PFSK-1 (cell line): ENCODE data around the gene MYO1E.

Source experiments
- FOXP2 ChIP-seq: optimal IDR thresholded peaks from 2 replicates; pipeline ENCODE3; 2011; ENCODE audit warnings: borderline replicate concordance, control low read depth, inconsistent platforms; ENCODE audit not compliant: insufficient read depth; ENCODE audit errors: extremely low read length, extremely low read depth
- POLR2AphosphoS5 ChIP-seq: IDR thresholded peaks from 2 replicates; pipeline ENCODE4 v1.6.1; 2012; ENCODE audit warnings: low read depth, mild to moderate bottlenecking, control low read depth, low read length, moderate library complexity
- SIN3A ChIP-seq: IDR thresholded peaks from 2 replicates; pipeline ENCODE4 v1.6.1; 2012; ENCODE audit warnings: mild to moderate bottlenecking, low read length, moderate library complexity, borderline replicate concordance; ENCODE audit not compliant: insufficient read depth
- TAF1 ChIP-seq: IDR thresholded peaks from 2 replicates; pipeline ENCODE4 v1.6.1; 2012; ENCODE audit warnings: low read length, control low read depth, borderline replicate concordance; ENCODE audit not compliant: insufficient read depth
- TF ChIP-seq, protein P1 (sequence below), 2 experiments: IDR thresholded peaks; 2 replicates each; pipeline versions ENCODE4 v1.6.1 to v1.8.0; 2011 to 2012; ENCODE audit warnings: low read depth in 2 of 2, low read length in 2 of 2, control low read depth in 1 of 2, inconsistent platforms in 1 of 2, mild to moderate bottlenecking in 1 of 2, moderate library complexity in 1 of 2; ENCODE audit not compliant: insufficient read depth in 1 of 2

The MYO1E gene

GRCh38 chr15:59255680-59256336 is 116.9 kb downstream of the MYO1E start:
- TF ChIP-seq, protein P1, sequence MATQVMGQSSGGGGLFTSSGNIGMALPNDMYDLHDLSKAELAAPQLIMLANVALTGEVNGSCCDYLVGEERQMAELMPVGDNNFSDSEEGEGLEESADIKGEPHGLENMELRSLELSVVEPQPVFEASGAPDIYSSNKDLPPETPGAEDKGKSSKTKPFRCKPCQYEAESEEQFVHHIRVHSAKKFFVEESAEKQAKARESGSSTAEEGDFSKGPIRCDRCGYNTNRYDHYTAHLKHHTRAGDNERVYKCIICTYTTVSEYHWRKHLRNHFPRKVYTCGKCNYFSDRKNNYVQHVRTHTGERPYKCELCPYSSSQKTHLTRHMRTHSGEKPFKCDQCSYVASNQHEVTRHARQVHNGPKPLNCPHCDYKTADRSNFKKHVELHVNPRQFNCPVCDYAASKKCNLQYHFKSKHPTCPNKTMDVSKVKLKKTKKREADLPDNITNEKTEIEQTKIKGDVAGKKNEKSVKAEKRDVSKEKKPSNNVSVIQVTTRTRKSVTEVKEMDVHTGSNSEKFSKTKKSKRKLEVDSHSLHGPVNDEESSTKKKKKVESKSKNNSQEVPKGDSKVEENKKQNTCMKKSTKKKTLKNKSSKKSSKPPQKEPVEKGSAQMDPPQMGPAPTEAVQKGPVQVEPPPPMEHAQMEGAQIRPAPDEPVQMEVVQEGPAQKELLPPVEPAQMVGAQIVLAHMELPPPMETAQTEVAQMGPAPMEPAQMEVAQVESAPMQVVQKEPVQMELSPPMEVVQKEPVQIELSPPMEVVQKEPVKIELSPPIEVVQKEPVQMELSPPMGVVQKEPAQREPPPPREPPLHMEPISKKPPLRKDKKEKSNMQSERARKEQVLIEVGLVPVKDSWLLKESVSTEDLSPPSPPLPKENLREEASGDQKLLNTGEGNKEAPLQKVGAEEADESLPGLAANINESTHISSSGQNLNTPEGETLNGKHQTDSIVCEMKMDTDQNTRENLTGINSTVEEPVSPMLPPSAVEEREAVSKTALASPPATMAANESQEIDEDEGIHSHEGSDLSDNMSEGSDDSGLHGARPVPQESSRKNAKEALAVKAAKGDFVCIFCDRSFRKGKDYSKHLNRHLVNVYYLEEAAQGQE (IDR thresholded peaks at IDR 0.05; ENCODE audit: insufficient read depth in 1 of 2, low read depth in 2 of 2, low read length in 2 of 2): no peak
- TF ChIP-seq SIN3A (no peak), FOXP2 (no peak), POLR2AphosphoS5 (no peak), TAF1 (no peak)

- TF ChIP-seq POLR2AphosphoS5 (no peak), SIN3A (no peak), FOXP2 (no peak), TAF1 (no peak)
- TF ChIP-seq, protein P1 (IDR thresholded peaks at IDR 0.05; ENCODE audit: insufficient read depth in 1 of 2, low read depth in 2 of 2, low read length in 2 of 2): no peak
These were observed 120.5 kb downstream of the MYO1E start for GRCh38 chr15:59252137-59252536.

DNA sequence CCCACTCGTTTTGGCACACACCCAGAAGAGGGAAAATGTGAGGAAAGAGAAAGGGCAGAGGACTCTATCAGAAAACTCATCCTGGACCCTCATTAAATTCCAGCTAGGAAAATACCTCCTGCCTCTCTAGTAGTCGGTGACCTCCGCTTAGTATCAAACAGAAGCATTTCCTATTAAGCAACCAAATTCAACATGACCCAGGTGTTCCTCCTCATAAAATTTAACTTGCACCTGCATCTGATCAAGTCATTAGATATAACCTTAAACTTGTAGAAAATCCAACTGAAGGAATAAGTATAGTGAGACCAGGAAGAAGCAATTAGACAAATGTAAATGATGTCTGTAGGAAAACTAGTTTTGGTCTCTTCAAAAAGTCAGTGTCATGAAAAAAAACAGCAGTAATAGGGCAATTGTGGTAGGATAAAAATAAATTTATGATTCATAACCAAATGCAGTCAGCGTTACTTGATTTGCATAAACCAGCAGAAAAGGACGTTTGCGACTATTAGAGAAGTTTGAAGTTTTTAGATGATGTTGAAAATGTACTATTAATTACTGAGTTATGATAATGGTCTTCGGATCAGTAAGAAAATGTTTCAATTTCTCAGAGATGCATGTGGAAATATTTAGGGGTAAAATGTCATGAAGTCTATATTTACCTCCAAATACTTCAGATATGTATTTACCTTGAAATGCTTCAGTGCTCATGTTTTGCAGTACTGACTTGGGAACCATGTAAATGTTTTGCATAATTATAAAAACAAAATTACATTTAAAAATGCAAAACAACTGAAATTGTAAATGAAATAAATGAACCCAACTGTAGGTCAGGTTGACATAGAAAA is 121.4 kb downstream of the MYO1E start:
- TF ChIP-seq, protein P1 (IDR thresholded peaks at IDR 0.05; ENCODE audit: insufficient read depth in 1 of 2, low read depth in 2 of 2, low read length in 2 of 2): no peak
- no peak for TF ChIP-seq SIN3A

DNA sequence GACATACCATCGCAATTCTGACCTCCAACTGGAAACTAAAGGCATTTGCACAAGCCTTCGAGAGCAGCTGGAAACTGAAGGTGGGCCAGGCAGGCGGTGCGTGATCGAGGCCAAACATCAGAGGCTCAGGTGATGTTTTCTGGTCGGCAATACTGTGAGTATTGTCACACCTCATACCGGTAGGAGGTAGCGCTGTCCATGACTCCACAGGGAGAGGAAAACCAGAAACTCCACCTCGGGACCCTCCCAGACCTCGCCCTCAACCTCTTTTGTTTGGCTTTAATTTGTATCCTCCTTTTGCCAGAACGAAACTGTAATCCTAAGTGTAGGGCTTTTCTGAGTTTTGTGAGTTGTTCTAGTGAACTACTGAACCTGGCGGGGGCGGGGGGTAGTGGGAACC is 122.4 kb downstream of the MYO1E start:
- TF ChIP-seq FOXP2 (no peak), POLR2AphosphoS5 (no peak), SIN3A (no peak), TAF1 (no peak)
- TF ChIP-seq, protein P1 (IDR thresholded peaks at IDR 0.05; ENCODE audit: insufficient read depth in 1 of 2, low read depth in 2 of 2, low read length in 2 of 2): no peak
